ENCODE results near the gene ZSWIM7. TPM values are rescaled to one million over a fixed set of nuclear protein-coding genes. Genes with fewer than 3 reads are reported as not detected.

ZSWIM7 gene
- total RNA-seq, 4 donors from 2014 or later: 9.7 to 23.9 (median 16.8) TPM

DNA sequence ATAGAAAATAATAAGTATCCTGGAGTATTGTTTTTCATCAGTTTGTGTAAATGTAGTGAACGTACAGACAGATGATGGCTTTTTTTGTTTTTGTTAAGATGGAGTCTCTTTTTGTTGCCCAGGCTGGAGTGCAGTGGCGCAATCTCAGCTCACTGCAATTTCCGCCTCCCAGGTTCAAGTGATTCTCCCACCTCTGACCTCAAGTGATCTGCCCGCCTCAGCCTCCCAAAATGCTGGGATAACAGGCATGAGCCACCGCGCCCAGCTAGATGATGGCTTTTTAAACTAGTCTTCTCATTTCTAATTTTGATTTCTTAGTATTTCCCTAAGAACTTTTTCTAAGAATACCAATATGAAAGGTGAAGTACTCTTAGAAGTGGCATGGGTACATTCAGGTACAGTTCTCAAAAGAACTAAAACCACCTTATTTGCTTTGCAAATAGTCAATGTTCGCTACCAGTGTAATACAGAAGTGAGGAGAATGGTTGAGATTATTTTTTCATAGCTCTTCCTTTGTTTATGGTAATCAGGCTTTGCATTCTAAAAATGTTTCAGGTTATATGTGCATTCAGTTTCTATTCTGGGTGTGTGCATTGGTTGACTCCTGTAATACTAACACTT lies 34.3 kb upstream of the ZSWIM7 start:
- TF ChIP-seq, protein P1, sequence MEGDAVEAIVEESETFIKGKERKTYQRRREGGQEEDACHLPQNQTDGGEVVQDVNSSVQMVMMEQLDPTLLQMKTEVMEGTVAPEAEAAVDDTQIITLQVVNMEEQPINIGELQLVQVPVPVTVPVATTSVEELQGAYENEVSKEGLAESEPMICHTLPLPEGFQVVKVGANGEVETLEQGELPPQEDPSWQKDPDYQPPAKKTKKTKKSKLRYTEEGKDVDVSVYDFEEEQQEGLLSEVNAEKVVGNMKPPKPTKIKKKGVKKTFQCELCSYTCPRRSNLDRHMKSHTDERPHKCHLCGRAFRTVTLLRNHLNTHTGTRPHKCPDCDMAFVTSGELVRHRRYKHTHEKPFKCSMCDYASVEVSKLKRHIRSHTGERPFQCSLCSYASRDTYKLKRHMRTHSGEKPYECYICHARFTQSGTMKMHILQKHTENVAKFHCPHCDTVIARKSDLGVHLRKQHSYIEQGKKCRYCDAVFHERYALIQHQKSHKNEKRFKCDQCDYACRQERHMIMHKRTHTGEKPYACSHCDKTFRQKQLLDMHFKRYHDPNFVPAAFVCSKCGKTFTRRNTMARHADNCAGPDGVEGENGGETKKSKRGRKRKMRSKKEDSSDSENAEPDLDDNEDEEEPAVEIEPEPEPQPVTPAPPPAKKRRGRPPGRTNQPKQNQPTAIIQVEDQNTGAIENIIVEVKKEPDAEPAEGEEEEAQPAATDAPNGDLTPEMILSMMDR (IDR thresholded peaks at IDR 0.05; ENCODE audit: low read depth): no peak

DNA sequence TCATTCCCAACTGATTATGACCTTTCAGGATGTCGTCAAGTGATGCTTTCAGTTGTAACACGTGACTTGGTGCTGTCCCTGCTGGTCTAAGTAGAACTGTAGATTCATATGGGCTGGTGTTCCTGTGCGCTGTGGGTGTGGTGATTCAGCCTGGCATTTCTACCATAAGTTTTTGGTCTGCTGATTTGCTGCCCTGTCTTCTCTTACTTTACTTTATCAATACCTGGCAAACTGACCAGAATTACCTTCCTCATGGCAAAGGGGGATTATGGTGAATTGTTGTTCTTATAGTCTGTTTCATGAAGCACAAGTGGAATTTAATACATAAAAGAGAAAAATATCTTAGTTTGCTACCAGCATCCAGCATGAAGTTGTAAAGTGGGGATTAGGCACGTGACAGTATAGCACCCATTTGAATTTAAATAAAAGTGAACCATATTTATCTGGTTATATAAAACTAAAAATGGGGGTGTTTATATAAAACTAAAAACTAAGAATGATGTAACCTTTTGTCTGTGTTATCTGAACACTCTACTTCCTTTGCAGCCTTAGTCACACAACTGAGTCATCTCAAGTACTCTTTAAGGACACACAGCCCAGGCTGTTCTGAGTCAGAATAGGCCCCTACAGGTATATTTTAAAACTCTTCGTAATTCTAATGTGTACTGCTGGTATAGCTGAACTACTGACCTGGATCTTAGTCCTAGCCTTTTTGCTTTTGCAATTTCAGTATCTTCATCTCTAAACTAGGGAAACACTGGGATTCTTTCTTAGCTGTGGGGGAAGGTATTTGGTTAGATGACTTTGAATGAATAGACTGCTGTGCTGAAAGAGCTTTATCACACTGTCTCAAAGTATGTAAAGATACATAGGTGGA lies 28.4 kb upstream of the ZSWIM7 start:
- TF ChIP-seq, protein P1 (IDR thresholded peaks at IDR 0.05; ENCODE audit: low read depth): no peak

DNA sequence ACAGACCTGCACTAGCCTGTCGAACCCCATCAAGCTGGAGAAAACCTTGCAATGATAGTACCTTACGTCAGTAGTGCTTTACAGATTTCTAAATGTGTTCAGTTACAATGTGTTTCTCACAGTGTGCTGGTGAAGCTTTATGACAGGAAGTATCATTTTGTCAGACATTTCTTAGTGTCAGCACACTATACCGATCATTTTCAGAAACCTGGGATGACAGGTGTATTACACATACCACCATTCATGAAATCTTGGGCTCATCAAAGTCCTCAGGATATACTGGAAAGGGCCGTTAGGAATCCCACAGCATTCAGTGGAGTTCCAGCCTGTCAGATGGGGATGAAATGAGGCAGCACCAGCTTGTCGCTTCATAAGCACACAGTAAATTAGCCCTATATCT lies 27.4 kb upstream of the ZSWIM7 start:
- TF ChIP-seq, protein P1 (IDR thresholded peaks at IDR 0.05; ENCODE audit: low read depth): no peak

DNA sequence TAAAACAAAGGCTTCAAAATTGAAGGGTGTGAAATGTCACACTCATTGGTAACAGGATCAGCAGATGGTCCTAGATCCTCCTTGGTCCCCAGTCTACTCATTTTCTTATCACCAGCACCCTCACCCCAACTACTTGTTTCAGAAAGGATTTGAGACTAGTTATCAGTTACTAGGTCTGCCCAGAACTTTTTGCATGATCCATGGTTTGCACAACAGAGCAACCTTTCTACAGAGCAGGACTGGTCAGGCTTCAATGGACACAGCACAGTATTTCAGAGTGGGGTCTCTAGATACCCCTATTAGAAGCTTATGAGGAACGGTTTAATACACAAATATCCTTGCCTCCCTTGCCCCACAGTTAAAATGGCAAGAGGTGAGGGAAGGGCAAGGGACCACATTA lies 25.7 kb upstream of the ZSWIM7 start:
- TF ChIP-seq, protein P1 (IDR thresholded peaks at IDR 0.05; ENCODE audit: low read depth): no peak

DNA sequence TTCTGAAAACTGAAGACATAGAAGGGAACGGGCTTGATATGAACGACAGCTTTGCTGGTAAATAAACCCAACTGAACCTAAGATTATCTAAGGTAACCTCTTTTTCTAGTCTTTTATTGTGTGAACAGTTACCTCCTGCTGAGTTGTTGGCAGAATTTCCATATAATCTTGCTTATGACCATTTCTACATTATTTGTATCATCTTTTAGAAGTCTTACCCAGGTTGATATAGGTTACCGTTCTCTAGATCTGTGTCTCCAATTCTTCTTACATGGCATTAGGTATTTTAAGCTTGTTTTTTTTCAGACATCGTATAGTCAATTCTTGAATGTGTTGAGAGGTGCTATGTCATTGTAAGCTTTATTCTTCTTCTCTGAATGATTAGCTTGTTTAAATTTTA lies 24.4 kb upstream of the ZSWIM7 start:
- TF ChIP-seq, protein P1 (IDR thresholded peaks at IDR 0.05; ENCODE audit: low read depth): no peak

DNA sequence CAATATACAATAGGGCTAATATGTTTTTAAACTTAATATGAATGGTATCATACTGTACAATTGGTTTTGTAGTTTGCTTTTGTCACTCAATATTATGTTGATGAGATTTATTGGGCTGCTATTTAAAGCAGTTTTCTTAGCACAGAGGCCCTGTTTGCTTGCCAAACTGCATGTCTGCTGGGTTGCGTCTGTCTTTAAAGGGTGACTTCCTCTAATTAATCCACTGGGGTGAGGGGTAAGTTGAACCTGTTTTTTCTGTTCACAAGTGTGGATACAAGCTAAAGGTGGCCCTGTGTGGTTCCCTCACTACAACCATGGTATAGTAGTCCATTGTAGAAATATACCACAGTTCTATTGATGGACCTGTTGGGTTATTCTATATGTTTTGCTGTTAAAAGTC lies 19.8 kb upstream of the ZSWIM7 start:
- TF ChIP-seq, protein P1 (IDR thresholded peaks at IDR 0.05; ENCODE audit: low read depth): no peak

DNA sequence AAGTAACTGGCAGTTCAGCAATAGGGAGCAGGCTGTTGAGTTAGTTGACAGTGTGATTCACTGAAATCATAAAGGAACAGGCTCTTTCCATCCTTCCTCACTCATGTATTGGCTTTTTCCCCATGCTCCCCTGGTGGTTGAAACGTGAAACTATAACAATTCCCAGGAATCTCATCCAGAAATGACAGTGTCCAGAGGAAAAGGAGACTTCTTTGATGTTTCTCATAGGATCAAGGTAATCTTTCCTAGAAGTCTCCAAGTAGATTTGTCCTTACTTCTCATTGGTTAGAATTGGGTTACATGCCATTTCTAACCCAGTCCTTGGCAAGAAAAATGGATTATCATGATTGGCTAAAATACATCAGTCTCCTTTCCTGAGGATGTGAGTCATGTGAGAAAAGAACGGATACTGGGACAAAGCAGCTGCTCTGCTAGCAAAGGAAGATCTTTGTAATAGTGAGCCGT lies 14.5 kb upstream of the ZSWIM7 start:
- TF ChIP-seq, protein P1 (IDR thresholded peaks at IDR 0.05; ENCODE audit: low read depth): no peak
